Activated naive CD8-positive, alpha-beta T cell treated with anti-CD3 and anti-CD28 coated beads, Interleukin-2, amount 50 U/mL, for 24 hours (primary cell): ENCODE measurements around the gene AMPD3.

Source experiments
- ATAC-seq: fragments of 150-1000 bp; cut with Tn5 transposase; one replicate; pipeline ENCODE4 v1.10.0; 2021
- DNase-seq: peaks from one replicate; pipeline ENCODE4 v3.0.0; 2021
- H3K27ac Mint-ChIP-seq: one replicate; pipeline ENCODE4 v1.8.0; 2021; ENCODE audit warnings: mild to moderate bottlenecking, mixed read lengths
- H3K27me3 Mint-ChIP-seq: one replicate; pipeline ENCODE4 v1.8.0; 2021; ENCODE audit warnings: mixed read lengths
- H3K36me3 Mint-ChIP-seq: one replicate; pipeline ENCODE4 v1.8.0; 2021; ENCODE audit warnings: low read depth, mixed read lengths
- H3K4me1 Mint-ChIP-seq: one replicate; pipeline ENCODE4 v1.8.0; 2021; ENCODE audit warnings: mixed read lengths
- H3K4me3 Mint-ChIP-seq: one replicate; pipeline ENCODE4 v1.8.0; 2021; ENCODE audit warnings: mild to moderate bottlenecking, moderate library complexity, mixed read lengths
- H3K9me3 Mint-ChIP-seq: one replicate; pipeline ENCODE4 v1.8.0; 2021; ENCODE audit warnings: mixed read lengths

The AMPD3 gene

DNA sequence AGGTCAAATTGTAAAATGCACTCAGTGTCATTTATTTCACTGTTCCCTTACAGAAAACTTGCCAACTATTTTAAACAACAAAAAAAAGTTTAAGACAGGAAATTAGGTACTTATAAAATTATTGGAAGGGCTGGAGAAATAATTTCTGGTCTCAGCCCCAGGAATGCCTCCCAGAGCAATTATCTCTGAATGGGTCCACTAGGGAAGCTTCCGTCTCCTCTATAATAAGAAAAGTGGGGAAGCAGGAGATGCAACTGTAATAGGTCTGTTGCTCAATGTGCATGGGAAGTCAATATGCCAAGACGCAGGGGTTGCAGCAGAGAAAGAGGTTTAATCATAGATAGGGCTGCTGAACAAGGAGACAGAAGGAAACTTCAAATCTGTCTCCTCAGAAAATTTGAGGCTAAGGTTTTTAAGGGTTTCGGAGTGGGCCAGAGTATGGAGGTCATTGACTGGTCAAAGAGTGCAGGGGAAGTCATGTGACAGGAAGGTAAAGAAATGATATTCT, 96.8 kb downstream of the AMPD3 start:
- ATAC-seq (no peak), DNase-seq (no peak)
- Mint-ChIP-seq H3K4me3 (no peak overlapping the region), H3K4me1 (no peaks in the 10 kb centered on the region), H3K27me3 (peaks cover 2% of the 10 kb centered on the region), H3K36me3 (no peaks in the 10 kb centered on the region), H3K9me3 (peaks cover 4% of the 10 kb centered on the region), H3K27ac (no peak overlapping the region)

DNA sequence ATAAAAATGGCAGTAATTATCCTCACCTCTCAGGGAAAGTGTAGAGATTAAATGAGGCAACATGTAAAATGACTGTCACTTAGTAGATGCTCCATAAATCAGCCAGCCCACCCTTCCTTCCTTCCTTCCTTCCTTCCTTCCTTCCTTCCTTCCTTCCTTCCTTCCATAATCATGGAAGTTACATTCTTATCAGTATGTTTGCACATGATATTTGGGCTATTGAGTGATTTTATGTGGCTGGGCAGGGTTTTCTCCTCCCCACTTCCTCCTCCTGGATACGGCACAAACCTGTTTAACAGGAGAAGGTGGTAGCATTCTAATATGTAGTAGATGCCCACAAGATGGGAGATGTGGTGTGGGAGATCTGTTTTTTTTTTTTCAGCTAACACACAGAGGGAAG, 101.5 kb downstream of the AMPD3 start:
- Mint-ChIP-seq H3K4me1 (no peaks in the 10 kb centered on the region), H3K36me3 (no peaks in the 10 kb centered on the region), H3K27ac (no peak overlapping the region), H3K9me3 (peaks cover 4% of the 10 kb centered on the region), H3K4me3 (no peak overlapping the region), H3K27me3 (peaks cover 2% of the 10 kb centered on the region)
- DNase-seq (no peak), ATAC-seq (no peak)
